CD4-positive, alpha-beta T cell treated with Interleukin-12 subunit alpha and Interleukin-12 subunit beta, for 1 hour (primary cell): Measurements from ENCODE around the gene CLCN2.
A peak's percentile ranks its signal among the peaks of the same experiment; 100 is the strongest.

Experiments used
- DNase-seq: peaks from one replicate; pipeline ENCODE4 v3.0.0-alpha.2; 2020

The CLCN2 gene

DNA sequence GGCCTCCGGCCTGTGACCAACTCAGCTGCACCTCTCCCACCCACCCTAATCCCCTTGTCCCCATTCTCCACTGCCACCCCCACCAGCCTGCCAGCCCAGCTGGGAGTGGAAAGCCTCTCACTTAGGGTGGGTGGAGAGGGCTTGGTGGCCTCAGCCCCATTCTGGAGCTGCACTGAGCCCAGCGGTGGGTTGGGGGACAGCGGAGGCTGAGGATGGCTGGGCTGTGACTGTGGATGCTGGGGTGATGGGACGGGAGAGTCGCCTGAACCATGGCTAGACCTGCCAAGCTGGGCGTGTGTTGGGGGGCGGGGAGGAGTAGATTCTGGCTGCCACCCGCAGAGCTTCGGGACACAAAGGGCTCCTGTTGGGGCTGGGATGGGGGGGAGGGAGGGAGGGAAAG lies 1.8 kb downstream of the CLCN2 start:
- DNase-seq, result no peak

- no peak for DNase-seq
These were observed 2.5 kb downstream of the CLCN2 start for GRCh38 chr3:184358921-184359350.

DNA sequence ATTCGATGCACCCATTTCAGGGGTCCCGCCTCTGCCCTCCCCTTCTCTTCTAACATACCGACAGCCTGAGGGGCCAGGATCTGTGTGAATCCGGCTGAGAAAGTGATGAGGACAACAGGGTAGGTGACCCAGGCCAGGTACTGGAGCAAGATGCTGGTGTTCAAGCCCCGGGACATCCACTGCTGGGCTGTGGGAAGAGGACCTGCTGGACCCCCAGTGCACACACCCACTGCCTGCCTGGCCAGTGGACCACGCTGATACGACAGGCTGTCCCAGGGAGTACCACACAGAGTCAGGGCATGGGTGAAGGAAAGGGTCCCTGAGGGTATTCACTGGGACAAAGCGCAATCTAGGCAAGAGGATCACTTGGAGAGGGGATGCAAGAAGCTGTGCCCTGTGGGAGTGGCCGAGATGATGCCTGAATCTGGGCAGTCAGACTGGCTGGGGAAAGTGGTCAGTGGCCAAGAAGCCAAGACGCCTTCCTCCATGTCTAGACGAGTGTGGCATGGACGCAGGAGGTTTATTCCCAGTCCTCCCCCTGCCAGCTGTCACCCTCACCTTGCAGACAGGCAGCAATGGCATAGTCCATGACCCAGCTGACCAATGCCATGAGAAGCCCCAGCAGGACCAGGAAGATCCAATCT lies 3.2 kb downstream of the CLCN2 start:
- no peak for DNase-seq

DNA sequence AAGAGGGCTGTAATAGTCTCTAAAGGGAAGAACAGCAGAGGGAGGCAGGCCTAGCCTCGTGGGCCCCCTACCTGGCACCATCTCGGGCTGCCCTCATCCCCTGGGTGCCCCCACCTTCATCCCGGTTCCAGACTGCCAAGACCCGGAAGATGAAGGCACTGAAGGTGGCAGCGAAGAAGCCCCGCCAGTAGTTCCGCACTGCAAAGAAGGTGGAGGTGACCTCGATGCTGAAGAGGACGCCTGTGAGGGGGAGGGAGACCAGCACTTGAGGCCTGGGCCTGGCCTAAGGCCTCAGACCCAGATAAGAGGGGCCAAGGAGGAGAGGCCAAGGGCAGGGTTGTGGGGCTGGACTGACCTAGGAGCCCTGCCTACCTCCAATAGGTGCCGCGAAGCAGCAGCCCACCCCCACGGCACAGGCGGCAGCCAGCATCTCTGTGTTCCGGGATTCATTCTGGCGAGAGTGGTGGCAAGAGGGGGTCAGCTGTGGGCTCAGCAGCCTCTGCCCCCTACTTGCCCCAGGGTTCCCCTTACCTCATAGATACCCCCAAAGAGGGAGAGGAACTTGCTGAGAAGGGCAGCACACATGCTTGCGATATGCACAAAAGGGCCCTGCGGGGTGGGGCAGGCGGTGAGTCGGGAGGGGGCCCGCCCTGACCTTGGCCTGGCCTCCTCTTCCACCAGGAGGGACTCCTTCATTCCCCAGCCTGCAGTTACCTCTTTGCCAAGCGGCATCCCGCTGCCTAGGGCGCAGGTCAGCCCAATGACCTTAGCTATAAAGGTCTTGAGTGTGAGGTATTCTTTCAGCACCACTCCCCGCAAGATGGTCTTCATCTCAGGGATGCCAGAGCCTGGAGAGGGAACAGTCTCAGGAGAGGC lies 3.9 kb downstream of the CLCN2 start:
- DNase-seq, result no peak

GRCh38 chr3:184355261-184356040 lies 6.0 kb downstream of the CLCN2 start:
- DNase-seq, result no peak

GRCh38 chr3:184354754-184355153 lies 6.7 kb downstream of the CLCN2 start:
- no peak for DNase-seq

GRCh38 chr3:184354121-184354728 lies 7.2 kb downstream of the CLCN2 start:
- DNase-seq, result peak; percentile 71

DNA sequence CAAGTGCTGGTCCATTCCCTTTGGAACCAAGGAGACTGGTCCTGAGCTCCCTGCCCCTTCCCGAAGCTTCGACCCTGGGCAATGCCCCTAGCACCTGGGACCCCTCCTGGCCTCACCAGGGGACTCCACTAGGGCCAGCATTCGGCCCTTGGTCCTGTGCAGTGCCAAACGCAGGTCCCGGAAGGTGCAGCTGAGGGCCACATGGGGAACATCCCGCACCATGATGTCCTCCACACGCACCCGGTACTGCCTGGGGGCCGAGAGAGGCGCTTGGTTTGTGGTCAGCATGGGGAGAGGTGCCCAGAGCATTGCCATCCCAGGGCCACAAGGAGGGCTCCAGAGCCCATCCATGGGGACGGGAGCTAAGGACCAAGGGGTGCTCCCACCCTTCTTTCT lies 7.9 kb downstream of the CLCN2 start:
- no peak for DNase-seq

GRCh38 chr3:184352897-184353545 lies 8.4 kb downstream of the CLCN2 start:
- DNase-seq, result no peak

DNA sequence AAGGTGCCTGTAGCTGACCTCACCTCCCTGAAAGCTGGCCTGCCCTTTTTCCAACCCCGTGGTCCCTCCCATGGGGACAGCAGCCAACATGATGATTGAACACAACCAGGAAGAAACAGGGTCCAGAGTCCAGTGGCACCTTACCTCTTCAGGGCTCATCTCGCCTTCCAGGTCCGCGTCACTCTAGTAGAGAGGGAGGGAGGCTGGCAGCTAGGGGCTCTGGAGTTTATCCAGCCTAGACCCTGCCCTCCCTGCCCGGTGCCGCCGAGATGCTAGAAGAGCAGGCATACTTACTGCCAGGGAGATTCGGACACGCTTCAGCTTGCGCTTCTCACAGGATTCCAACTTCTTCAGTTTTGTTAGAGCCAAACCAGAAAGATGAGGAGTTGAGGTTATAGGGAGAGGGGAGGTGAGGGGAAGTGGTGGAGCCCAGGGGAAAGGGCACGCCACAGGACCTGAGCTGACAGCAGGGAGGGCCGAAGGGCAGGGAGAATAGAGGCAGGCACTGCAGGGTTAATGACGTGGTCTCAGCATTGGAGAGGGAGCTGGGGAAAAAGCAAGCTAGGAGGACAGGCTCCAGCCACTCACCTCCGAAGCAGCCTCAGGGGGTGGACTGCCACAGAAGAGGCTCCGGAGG lies 9.1 kb downstream of the CLCN2 start:
- DNase-seq, result no peak

DNA sequence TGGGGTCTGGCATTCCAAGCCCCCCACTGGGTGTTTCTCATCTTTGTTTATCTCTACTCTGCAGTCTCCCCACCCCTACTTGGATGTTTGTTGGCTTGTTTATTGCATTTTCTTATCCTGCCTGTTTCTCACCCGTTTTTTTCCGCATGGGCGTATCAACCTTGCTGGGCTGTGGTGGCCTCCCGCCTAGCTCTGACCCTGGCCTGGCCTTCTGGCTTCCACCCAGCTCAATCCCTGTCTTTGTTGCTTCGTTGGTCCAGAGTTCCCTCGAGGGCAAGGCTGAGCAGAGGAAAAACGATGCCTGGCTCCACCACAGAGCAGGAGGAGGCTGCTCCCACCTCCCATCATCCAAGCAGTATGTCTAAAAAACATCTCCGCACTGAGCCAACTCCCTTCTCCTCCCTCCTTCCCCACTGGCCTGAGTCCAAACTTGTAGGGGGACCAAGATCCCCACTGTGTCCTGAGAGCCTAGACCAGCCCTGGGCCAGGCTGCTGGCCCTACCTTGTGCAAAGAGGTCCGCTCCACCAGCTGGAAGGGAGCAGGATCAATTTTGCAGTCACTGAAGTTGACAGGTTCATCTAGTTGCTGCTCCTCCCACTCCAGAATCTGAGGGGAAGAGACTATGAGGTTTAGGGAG lies 9.8 kb downstream of the CLCN2 start:
- no peak for DNase-seq

DNA sequence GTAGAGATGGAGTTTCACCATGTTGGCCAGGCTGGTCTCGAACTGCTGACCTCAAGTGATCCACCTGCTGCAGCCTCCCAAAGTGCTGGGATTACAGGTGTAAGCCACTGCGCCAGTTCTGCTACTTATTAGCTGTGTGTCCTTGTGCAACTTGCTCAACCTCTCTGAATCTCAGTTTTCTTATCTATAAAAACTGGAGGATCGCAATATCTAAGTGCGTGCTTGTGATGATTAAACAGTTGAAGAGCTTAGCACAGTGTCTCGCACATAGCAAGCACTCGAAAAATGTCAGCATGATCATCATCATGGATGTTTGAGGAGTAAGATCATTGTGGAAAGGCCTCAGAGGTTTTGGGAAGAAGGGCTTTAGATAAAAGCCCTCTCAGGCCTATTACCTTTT lies 10.8 kb downstream of the CLCN2 start:
- no peak for DNase-seq

DNA sequence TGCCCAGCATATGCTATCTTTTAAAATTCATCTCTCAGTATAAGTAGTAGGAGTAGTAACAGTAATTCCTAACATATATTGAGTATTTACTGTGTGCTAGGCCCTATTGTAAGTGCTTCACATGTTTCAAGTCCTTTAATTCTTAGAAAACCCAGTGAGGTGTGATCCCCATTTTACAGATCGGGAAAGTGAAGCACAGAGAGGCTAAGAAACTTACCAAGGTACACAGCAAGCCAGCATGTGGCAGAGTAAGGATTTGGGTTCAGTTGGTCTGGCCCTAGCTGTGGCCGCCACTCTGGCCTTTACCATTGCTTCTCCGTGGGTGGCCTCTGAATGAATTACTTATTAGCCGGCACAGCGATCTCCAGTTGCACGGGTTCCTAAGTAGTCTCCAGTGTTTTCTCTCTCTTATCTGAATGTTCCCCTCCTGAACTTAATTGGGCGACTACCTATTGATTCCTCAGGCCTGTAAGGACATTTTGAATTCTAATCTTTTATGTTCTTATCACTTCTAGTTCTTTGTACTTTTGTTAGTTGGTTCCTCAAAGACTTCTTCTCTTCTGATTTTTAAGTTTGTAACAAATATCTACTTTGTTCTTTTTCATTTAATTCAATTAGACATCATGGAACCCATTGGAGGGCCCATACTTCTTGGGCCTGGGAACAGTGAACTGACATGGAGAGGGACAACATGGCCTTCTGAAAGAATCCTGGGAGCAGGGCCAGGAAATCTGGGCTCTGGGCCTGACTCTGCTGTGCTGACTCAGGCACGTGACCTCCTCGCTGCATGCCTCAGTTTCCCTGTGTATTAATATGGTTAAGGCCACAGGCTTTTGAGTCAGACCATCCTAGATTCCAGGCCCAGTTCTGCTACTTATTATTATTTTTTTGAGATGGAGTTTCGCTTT lies 11.6 kb downstream of the CLCN2 start:
- DNase-seq, result no peak

- no peak for DNase-seq
These were observed 13.4 kb downstream of the CLCN2 start for GRCh38 chr3:184348057-184348382.

GRCh38 chr3:184347321-184348056 lies 13.9 kb downstream of the CLCN2 start:
- DNase-seq, result no peak

DNA sequence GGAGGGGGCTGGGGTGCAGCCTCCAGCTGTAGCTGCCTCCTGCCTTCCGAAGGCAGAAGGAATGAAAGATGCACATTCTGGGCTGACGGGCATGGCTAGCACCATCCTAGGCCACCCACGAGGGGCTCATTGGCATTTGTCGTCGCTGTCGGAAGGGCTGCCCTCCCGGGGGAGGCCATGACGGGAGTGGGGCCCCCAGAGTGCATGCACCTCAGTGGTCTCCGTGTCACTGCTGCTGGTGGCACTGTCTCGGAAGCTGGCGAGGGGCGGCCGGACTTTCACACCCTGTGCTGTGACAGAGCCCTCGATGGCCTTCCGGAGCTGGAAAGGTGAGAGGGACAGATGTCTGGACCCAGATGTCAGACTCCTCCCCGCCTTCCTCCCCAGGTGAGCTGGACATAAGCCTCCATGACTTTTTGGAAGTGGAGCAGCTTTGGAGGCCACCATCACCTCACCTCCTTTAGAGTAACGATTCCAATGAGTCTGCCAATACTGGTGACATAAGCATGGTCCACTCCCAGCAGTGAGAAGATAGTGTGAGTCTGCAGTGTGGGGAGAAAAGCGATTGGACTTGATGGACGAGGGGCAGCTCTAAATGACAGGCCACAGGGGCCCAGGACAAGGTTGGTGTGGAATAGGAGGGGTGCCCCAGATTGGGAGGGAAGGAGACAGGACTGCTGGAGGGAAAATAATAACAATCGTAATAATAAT lies 14.8 kb downstream of the CLCN2 start:
- DNase-seq, result no peak

GRCh38 chr3:184345317-184346144 lies 15.9 kb downstream of the CLCN2 start:
- DNase-seq, result no peak

GRCh38 chr3:184344579-184345316 lies 16.7 kb downstream of the CLCN2 start:
- no peak for DNase-seq
